ENCODE results near the gene FIZ1.
"Not testable (repeated sequence)": the region's sequence is repeated elsewhere in the genome, so short reads cannot be mapped to it uniquely, and the experiment has no call there.

- not testable (repeated sequence) for TF ChIP-seq CTCF (conservative IDR thresholded peaks at IDR 0.05; ENCODE audit: low read depth, low read length); CEBPB (IDR thresholded peaks at IDR 0.05; ENCODE audit: low read depth, low read length); MAFK (IDR thresholded peaks at IDR 0.05; ENCODE audit: low read depth, low read length); USF2 (IDR thresholded peaks at IDR 0.05; ENCODE audit: low read depth, low read length); BHLHE40 (IDR thresholded peaks at IDR 0.05; ENCODE audit: low read depth, low read length); ELK1 (IDR thresholded peaks at IDR 0.05; ENCODE audit: borderline replicate concordance, low read depth, low read length); RAD21 (IDR thresholded peaks at IDR 0.05; ENCODE audit: low read length); SMC3 (IDR thresholded peaks at IDR 0.05; ENCODE audit: low read depth, low read length); POLR2A (IDR thresholded peaks at IDR 0.05; ENCODE audit: low read depth, low read length); RCOR1 (IDR thresholded peaks at IDR 0.05; ENCODE audit: insufficient replicate concordance, low read length); MXI1 (IDR thresholded peaks at IDR 0.05; ENCODE audit: borderline replicate concordance, low read depth, low read length); RFX5 (IDR thresholded peaks at IDR 0.05; ENCODE audit: low read depth, low read length); MAZ (IDR thresholded peaks at IDR 0.05; ENCODE audit: borderline replicate concordance, low read depth, low read length); NFE2L2 (IDR thresholded peaks at IDR 0.05; ENCODE audit: low read depth, low read length)
Measured at GRCh38 chr19:55583897-55584296, 15.4 kb downstream of the FIZ1 start.
